ENCODE measurements around the gene USP44. TPM values are rescaled to one million over a fixed set of nuclear protein-coding genes. Genes with fewer than 3 reads are reported as not detected.
A peak's percentile ranks its signal among the peaks of the same experiment; 100 is the strongest.

The USP44 gene
- total RNA-seq, 1 donor from 2014 or later: 5.4 TPM

DNA sequence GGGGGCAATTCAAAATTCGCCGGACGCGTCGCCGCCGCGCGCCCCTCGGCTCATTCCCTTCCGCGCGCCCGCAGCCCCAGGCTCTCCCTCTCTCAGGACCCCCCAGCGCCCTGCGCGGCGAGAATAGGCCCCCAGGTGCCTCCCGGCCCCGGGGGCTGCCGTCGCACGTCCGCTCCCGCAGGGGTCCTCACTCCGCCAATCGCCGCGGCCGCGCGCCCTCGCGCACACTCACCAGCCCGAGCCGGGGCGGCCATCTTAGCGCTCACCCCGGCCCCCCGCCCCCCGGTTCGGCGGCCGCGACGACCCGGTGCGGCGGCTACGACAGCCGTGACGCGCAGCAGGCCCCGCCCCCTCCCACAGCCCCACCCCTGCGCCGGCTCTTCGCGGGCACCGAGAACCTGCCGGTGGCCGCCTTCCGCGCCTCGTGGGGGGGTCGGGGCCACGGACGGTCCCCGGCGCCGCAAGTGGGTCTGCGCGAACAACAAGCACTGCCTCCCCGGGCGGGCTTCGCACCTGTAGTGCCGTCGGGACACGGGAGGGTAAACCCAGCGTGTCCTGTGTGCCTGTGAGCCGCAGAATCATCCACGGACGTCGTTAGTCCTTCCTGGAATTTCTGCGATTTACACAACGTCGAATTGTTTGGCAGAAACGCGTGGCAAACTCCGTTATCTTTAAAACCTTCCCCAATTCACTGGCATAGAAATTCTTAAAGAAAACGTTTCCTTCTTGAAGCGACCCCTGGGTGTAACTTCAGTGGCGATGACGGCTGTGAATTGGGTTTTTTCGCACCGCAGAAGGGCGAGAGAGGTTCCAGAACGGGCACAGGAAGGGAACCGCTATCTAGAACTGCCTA, 2.5 kb downstream of the USP44 start:
- H3K36me3 Mint-ChIP-seq (ENCODE audit: low read depth): peaks cover 2% of the 10 kb centered on the region
- peak overlapping the region; percentile 73 for H3K27ac Mint-ChIP-seq
- peak; percentile 86 for ATAC-seq (ENCODE audit: low read depth)
- DNase-seq: peak; percentile 64
- peaks cover 22% of the 10 kb centered on the region for H3K4me1 Mint-ChIP-seq
- POLR2A ChIA-PET: interaction anchor here (1.0 to 1.7 kb wide), 4 partner anchors 24 to 545 kb away, joined by 3 to 19 read pairs (median 4); partner anchors contain the start of genes METAP2 and NDUFA12
- TF ChIP-seq, protein P1, sequence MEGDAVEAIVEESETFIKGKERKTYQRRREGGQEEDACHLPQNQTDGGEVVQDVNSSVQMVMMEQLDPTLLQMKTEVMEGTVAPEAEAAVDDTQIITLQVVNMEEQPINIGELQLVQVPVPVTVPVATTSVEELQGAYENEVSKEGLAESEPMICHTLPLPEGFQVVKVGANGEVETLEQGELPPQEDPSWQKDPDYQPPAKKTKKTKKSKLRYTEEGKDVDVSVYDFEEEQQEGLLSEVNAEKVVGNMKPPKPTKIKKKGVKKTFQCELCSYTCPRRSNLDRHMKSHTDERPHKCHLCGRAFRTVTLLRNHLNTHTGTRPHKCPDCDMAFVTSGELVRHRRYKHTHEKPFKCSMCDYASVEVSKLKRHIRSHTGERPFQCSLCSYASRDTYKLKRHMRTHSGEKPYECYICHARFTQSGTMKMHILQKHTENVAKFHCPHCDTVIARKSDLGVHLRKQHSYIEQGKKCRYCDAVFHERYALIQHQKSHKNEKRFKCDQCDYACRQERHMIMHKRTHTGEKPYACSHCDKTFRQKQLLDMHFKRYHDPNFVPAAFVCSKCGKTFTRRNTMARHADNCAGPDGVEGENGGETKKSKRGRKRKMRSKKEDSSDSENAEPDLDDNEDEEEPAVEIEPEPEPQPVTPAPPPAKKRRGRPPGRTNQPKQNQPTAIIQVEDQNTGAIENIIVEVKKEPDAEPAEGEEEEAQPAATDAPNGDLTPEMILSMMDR (IDR thresholded peaks at IDR 0.05): no peak
- intact Hi-C loops (cut with micrococcal nuclease): loop anchor here (1.0 to 5.0 kb wide), 5 partner anchors 23 to 1871 kb away; partner anchors contain the start of genes AMDHD1, CRADD, FGD6 and SNRPF
- CTCF ChIA-PET: no interaction called here
- no peaks in the 10 kb centered on the region for H3K27me3 Mint-ChIP-seq
- H3K9me3 Mint-ChIP-seq: no peaks in the 10 kb centered on the region
- H3K4me3 Mint-ChIP-seq: peak overlapping the region; percentile 91

DNA sequence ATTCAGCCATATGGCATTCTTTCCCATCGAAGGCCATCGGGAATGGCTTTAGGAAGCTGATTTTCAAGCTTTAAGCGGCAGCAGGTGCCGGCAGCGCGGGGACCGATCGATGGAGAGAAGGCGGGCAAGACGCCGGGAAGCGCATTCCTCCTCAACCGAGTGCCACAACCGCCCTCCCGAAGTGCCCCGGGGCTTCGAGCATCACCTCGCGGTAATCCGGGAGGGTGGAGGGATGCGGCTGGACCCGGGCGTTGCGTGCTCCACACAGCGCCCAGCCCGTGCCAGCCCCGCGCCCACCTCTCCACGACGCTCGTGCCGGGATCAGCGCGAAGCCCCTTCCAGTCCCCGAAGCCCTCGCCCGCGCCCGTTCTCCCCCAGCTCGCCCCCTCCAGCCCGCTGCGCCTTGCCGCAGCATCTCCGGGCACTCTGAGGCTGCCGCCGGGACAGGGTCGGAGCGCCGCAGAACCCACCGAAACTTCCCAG, 3.2 kb downstream of the USP44 start:
- peaks cover 20% of the 10 kb centered on the region for H3K4me1 Mint-ChIP-seq
- peak; percentile 31 for ATAC-seq (ENCODE audit: low read depth)

DNA sequence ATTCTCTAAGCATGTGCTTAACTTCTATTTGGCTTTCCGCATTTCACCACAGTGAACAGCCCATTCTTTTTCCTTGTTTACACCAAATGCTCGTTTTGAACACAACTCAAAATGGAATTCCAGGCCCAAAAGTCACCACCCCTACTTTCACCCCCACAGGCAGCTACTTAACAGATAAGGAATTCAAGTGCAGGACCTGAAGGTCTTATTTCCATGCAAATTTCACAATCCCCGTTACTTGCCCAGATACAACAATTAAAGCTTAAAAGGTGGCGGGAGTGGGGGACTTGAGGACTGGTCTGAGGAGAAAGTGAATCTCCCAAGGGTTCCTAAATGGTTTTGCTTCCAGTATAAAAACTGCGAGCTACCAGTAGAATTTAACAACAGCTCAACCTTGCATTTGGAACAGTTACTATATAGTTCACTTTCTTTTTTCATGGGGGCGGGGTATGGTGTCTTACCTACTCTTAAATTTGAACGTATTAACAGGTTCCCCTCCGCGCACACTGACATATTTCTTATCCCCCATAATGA, 3.7 kb downstream of the USP44 start:
- peak overlapping the region; percentile 91 for H3K4me3 Mint-ChIP-seq
- H3K27me3 Mint-ChIP-seq: no peaks in the 10 kb centered on the region
- H3K36me3 Mint-ChIP-seq (ENCODE audit: low read depth): peaks cover 2% of the 10 kb centered on the region
- DNase-seq: no peak
- peak overlapping the region; percentile 84 for H3K27ac Mint-ChIP-seq
- CTCF ChIA-PET: interaction anchor here (0.8 to 1.7 kb wide), 3 partner anchors 9 to 28 kb away, joined by 3 to 5 read pairs (median 4); no protein-coding TSS in a partner anchor
- ATAC-seq (ENCODE audit: low read depth): no peak
- intact Hi-C loops (cut with micrococcal nuclease): loop anchor here (1.0 to 5.0 kb wide), 6 partner anchors 24 to 1870 kb away; partner anchors contain the start of genes AMDHD1, CRADD, FGD6 and SNRPF
- peaks cover 20% of the 10 kb centered on the region for H3K4me1 Mint-ChIP-seq
- H3K9me3 Mint-ChIP-seq: no peaks in the 10 kb centered on the region
- POLR2A ChIA-PET: interaction anchor here (0.8 to 1.7 kb wide), 5 partner anchors 21 to 544 kb away, joined by 3 to 19 read pairs (median 4); partner anchors contain the start of genes FGD6, METAP2, NDUFA12 and VEZT
- TF ChIP-seq, protein P1 (IDR thresholded peaks at IDR 0.05): no peak

More for the DNA sequence above, 3.2 kb downstream of the USP44 start:
- peak; percentile 46 for DNase-seq
- Mint-ChIP-seq H3K27me3 (no peaks in the 10 kb centered on the region), H3K27ac (peak overlapping the region; percentile 84), H3K9me3 (no peaks in the 10 kb centered on the region), H3K36me3 (ENCODE audit: low read depth) (peaks cover 2% of the 10 kb centered on the region), H3K4me3 (peak overlapping the region; percentile 91)
- POLR2A ChIA-PET: interaction anchor here (0.8 to 1.7 kb wide), 5 partner anchors 21 to 544 kb away, joined by 3 to 19 read pairs (median 4); partner anchors contain the start of genes FGD6, METAP2, NDUFA12 and VEZT
- TF ChIP-seq, protein P1 (IDR thresholded peaks at IDR 0.05): no peak
- intact Hi-C loops (cut with micrococcal nuclease): loop anchor here (1.0 to 5.0 kb wide), 5 partner anchors 23 to 1871 kb away; partner anchors contain the start of genes AMDHD1, CRADD, FGD6 and SNRPF
- CTCF ChIA-PET: interaction anchor here (0.8 to 1.7 kb wide), 3 partner anchors 10 to 27 kb away, joined by 3 to 5 read pairs (median 4); no protein-coding TSS in a partner anchor

DNA sequence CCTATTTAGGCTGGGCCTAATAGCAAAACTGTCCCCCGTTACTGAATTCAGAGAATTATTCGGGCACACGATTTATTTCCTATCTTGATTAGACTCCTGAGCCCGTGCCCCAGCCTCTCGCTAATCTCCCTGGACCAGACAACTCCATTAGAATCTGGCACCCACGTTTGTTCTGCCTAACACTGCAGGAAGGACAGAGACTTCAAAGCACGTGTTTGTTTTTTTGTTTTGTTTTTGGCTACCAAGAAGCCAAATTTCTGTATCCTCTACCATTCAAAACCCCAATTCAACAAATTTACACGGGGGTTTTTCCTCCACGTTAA, 4.8 kb downstream of the USP44 start:
- H3K27me3 Mint-ChIP-seq: no peaks in the 10 kb centered on the region
- no peaks in the 10 kb centered on the region for H3K9me3 Mint-ChIP-seq
- no peak overlapping the region for H3K4me3 Mint-ChIP-seq
- ChIA-PET POLR2A (no interaction called here), CTCF (interaction anchor here (1.7 kb wide), 1 partner anchor 12 kb away, joined by 4 read pairs; no protein-coding TSS in a partner anchor)
- no peak for ATAC-seq (ENCODE audit: low read depth)
- H3K27ac Mint-ChIP-seq: no peak overlapping the region
- TF ChIP-seq, protein P1 (IDR thresholded peaks at IDR 0.05): no peak
- peaks cover 17% of the 10 kb centered on the region for H3K4me1 Mint-ChIP-seq
- peaks cover 2% of the 10 kb centered on the region for H3K36me3 Mint-ChIP-seq (ENCODE audit: low read depth)
- intact Hi-C loops (cut with micrococcal nuclease): loop anchor here (5.0 kb wide), 2 partner anchors 329 to 1869 kb away; partner anchors contain the start of genes CRADD, FGD6 and VEZT
- DNase-seq: no peak
